H9 (cell line): ENCODE measurements around the gene CAPZA2. TPM values are rescaled to one million over a fixed set of nuclear protein-coding genes. Genes with fewer than 3 reads are reported as not detected.

Experiments used
- DNase-seq: peaks from one replicate; pipeline ENCODE4 v3.0.0-alpha.2; 2017
- H2AFZ ChIP-seq: one replicate; pipeline ENCODE4 v1.6.1; 2013; ENCODE audit warnings: mild to moderate bottlenecking, low read length, control low read depth, moderate library complexity
- H2AK5ac ChIP-seq: 2 replicates; pipeline ENCODE4 v1.6.1; 2013; ENCODE audit warnings: low read length, control low read depth, mixed read lengths; ENCODE audit not compliant: insufficient read length
- H2BK120ac ChIP-seq: one replicate; pipeline ENCODE4 v1.6.1; 2013; ENCODE audit warnings: low read depth, mild to moderate bottlenecking, low read length, control low read depth, inconsistent platforms; ENCODE audit not compliant: poor library complexity, severe bottlenecking
- H2BK12ac ChIP-seq: 2 replicates; pipeline ENCODE4 v1.6.1; 2013; ENCODE audit warnings: low read length, control low read depth, mixed read lengths, low read depth; ENCODE audit not compliant: insufficient read length
- H2BK15ac ChIP-seq: 2 replicates; pipeline ENCODE4 v1.6.1; 2013; ENCODE audit warnings: low read depth, low read length, control low read depth
- H2BK20ac ChIP-seq: one replicate; pipeline ENCODE4 v1.6.1; 2013; ENCODE audit warnings: low read depth, mild to moderate bottlenecking, low read length, control low read depth, inconsistent platforms; ENCODE audit not compliant: poor library complexity, severe bottlenecking
- H2BK5ac ChIP-seq: 2 replicates; pipeline ENCODE4 v1.6.1; 2013; ENCODE audit warnings: low read length, control low read depth, mixed read lengths; ENCODE audit not compliant: insufficient read length
- H3K14ac ChIP-seq: 2 replicates; pipeline ENCODE4 v1.6.1; 2013; ENCODE audit warnings: low read length, control low read depth; ENCODE audit not compliant: insufficient read depth
- H3K18ac ChIP-seq: 2 replicates; pipeline ENCODE4 v1.6.1; 2013; ENCODE audit warnings: low read depth, mild to moderate bottlenecking, mixed read lengths, low read length, control low read depth; ENCODE audit not compliant: insufficient read length
- H3K23ac ChIP-seq: 2 replicates; pipeline ENCODE4 v1.6.1; 2013; ENCODE audit warnings: low read length, control low read depth, mixed read lengths, low read depth; ENCODE audit not compliant: insufficient read length
- H3K23me2 ChIP-seq: 2 replicates; pipeline ENCODE4 v1.6.1; 2013; ENCODE audit warnings: low read depth, mild to moderate bottlenecking, mixed read lengths, low read length, control low read depth; ENCODE audit not compliant: insufficient read length, poor library complexity, severe bottlenecking
- H3K27ac ChIP-seq: 2 replicates; pipeline ENCODE4 v1.5.1; 2013; ENCODE audit warnings: low read length, control low read depth, mixed read lengths, low read depth; ENCODE audit not compliant: insufficient read length
- H3K27me3 ChIP-seq: 2 replicates; pipeline ENCODE4 v1.6.1; 2013; ENCODE audit warnings: low read length, control low read depth, inconsistent platforms; ENCODE audit not compliant: insufficient read depth
- H3K4ac ChIP-seq: 2 replicates; pipeline ENCODE4 v1.6.1; 2013; ENCODE audit warnings: low read depth, mild to moderate bottlenecking, control low read depth, inconsistent platforms, low read length, moderate library complexity
- H3K4me1 ChIP-seq: 2 replicates; pipeline ENCODE4 v1.6.1; 2013; ENCODE audit warnings: low read length, control low read depth, inconsistent platforms; ENCODE audit not compliant: insufficient read depth
- H3K4me2 ChIP-seq: 2 replicates; pipeline ENCODE4 v1.6.1; 2013; ENCODE audit warnings: low read length, control low read depth, mixed read lengths; ENCODE audit not compliant: insufficient read length, insufficient read depth
- H3K56ac ChIP-seq: 2 replicates; pipeline ENCODE4 v1.6.1; 2013; ENCODE audit warnings: low read depth, mild to moderate bottlenecking, mixed read lengths, low read length, control low read depth; ENCODE audit not compliant: insufficient read length
- H3K79me1 ChIP-seq: 2 replicates; pipeline ENCODE4 v1.6.1; 2013; ENCODE audit warnings: low read depth, mild to moderate bottlenecking, moderate library complexity, low read length, control low read depth, inconsistent platforms; ENCODE audit not compliant: insufficient read depth, poor library complexity, severe bottlenecking
- H3K79me2 ChIP-seq: 2 replicates; pipeline ENCODE4 v1.6.1; 2013; ENCODE audit warnings: low read length, control low read depth, inconsistent platforms; ENCODE audit not compliant: insufficient read depth
- H3K9ac ChIP-seq: 2 replicates; pipeline ENCODE4 v1.6.1; 2013; ENCODE audit warnings: low read length, control low read depth, mixed read lengths; ENCODE audit not compliant: insufficient read length; ENCODE audit errors: extremely low read depth
- H3K9me3 ChIP-seq: one replicate; pipeline ENCODE4 v1.6.1; 2013; ENCODE audit warnings: low read depth, low read length, inconsistent platforms; ENCODE audit not compliant: control insufficient read depth
- H3T11ph ChIP-seq: one replicate; pipeline ENCODE4 v1.6.1; 2013; ENCODE audit warnings: mild to moderate bottlenecking, low read length, control low read depth, inconsistent platforms
- H4K20me1 ChIP-seq: one replicate; pipeline ENCODE4 v1.6.1; 2013; ENCODE audit not compliant: control insufficient read depth, insufficient read length, insufficient read depth
- H4K5ac ChIP-seq: 2 replicates; pipeline ENCODE4 v1.6.1; 2013; ENCODE audit warnings: low read depth, mild to moderate bottlenecking, mixed read lengths, low read length, control low read depth; ENCODE audit not compliant: insufficient read length
- H4K8ac ChIP-seq: replicated peaks from 2 replicates; pipeline ENCODE4 v1.6.1; 2013; ENCODE audit warnings: low read length, control low read depth, mixed read lengths, low read depth; ENCODE audit not compliant: insufficient read length
- H4K91ac ChIP-seq: 2 replicates; pipeline ENCODE4 v1.6.1; 2013; ENCODE audit warnings: low read depth, mild to moderate bottlenecking, moderate library complexity, mixed read lengths, low read length, control low read depth; ENCODE audit not compliant: insufficient read length
- H3K27ac Mint-ChIP-seq, 3 experiments: 2 replicates in 2 of 3; 3 replicates in 1 of 3; pipeline ENCODE4 v1.8.0; 2020 to 2021; ENCODE audit warnings: mixed read lengths in 3 of 3, mild to moderate bottlenecking in 1 of 3, moderate library complexity in 1 of 3
- H3K27me3 Mint-ChIP-seq: 2 replicates; pipeline ENCODE4 v1.8.0; 2021; ENCODE audit warnings: low read depth, mild to moderate bottlenecking, moderate library complexity, mixed read lengths
- H3K36me3 Mint-ChIP-seq, 3 experiments: 2 replicates in 2 of 3; 3 replicates in 1 of 3; pipeline ENCODE4 v1.8.0; 2020 to 2021; ENCODE audit warnings: low read depth in 3 of 3, mixed read lengths in 3 of 3; ENCODE audit not compliant: insufficient read depth in 1 of 3
- H3K4me1 Mint-ChIP-seq, 2 experiments: 2 replicates each; pipeline ENCODE4 v1.8.0; 2020; ENCODE audit warnings: mixed read lengths in 2 of 2
- H3K4me3 Mint-ChIP-seq, 2 experiments: 2 replicates in 1 of 2; 3 replicates in 1 of 2; pipeline ENCODE4 v1.8.0; 2020 to 2021; ENCODE audit warnings: mild to moderate bottlenecking in 2 of 2, mixed read lengths in 2 of 2, moderate library complexity in 1 of 2
- H3K9me3 Mint-ChIP-seq, 2 experiments: 2 replicates in 1 of 2; 3 replicates in 1 of 2; pipeline ENCODE4 v1.8.0; 2020; ENCODE audit warnings: mild to moderate bottlenecking in 2 of 2, mixed read lengths in 2 of 2, moderate library complexity in 1 of 2
- CTCF ChIP-seq: fragments of 200-600 bp; sonication (generic); conservative IDR thresholded peaks from 3 replicates; pipeline ENCODE4 v1.8.0; 2021; ENCODE audit warnings: antibody characterized with exemption, mild to moderate bottlenecking
- whole genome bisulfite sequencing: extraction: QIAGEN DNeasy Blood & Tissue Kit; methylation state at CpG from one replicate; pipeline ENCODE4 v1.1.7; 2013; ENCODE audit warnings: missing lambda C conversion rate, low lambda C conversion rate, mixed read lengths; ENCODE audit not compliant: insufficient read length; ENCODE audit errors: extremely low coverage; 5-methylcytosine and 5-hydroxymethylcytosine counted together
- total RNA-seq: library from RNA; stranded (reverse); gene quantifications from 2 replicates; pipeline ENCODE4 v1.2.1, GENCODE V29; 2021

CAPZA2 gene
- total RNA-seq, 1 experiment from 2014 or later, result 131 TPM

- no peak overlapping the region for H3T11ph ChIP-seq
These were observed 87.8 kb downstream of the CAPZA2 start for GRCh38 chr7:116949941-116950801.

More at GRCh38 chr7:116949941-116950801, 87.8 kb downstream of the CAPZA2 start:
- Histone ChIP-seq H2AFZ (no peak overlapping the region), H3K4me2 (no peak overlapping the region), H3K18ac (no peak overlapping the region), H3K14ac (no peak overlapping the region), H2AK5ac (no peak overlapping the region), H3K79me1 (no peaks in the 10 kb centered on the region), H3K23ac (no peak overlapping the region), H3K27me3 (no peaks in the 10 kb centered on the region), H2BK5ac (no peak overlapping the region), H3K23me2 (peaks cover 5% of the 10 kb centered on the region), H4K91ac (no peak overlapping the region), H4K8ac (no peak overlapping the region), H3K4ac (no peak overlapping the region), H3K9ac (no peak overlapping the region), H2BK12ac (no peak overlapping the region), H3K27ac (no peak overlapping the region), H3K9me3 (no peaks in the 10 kb centered on the region), H2BK120ac (no peak overlapping the region), H3K4me1 (no peaks in the 10 kb centered on the region; the same call in 1 of the 2 replicates), H2BK15ac (no peak overlapping the region), H3K79me2 (no peaks in the 10 kb centered on the region), H4K5ac (no peak overlapping the region), H2BK20ac (no peak overlapping the region), H3K56ac (no peak overlapping the region), H4K20me1 (no peaks in the 10 kb centered on the region)
- H3K27ac Mint-ChIP-seq, result no peak overlapping the region
- no peaks in the 10 kb centered on the region; a peak in 3 of 7 replicates for H3K36me3 Mint-ChIP-seq
- TF ChIP-seq CTCF, result no peak
- no peak overlapping the region for H3K4me3 Mint-ChIP-seq
- no peaks in the 10 kb centered on the region; a peak in 1 of 5 replicates for H3K9me3 Mint-ChIP-seq
- WGBS, result no CpG with 5 or more reads among the region's 9 CpGs
- H3K4me1 Mint-ChIP-seq, result peaks cover 18 to 22% of the 10 kb centered on the region in 2 experiments
- no peaks in the 10 kb centered on the region for H3K27me3 Mint-ChIP-seq
- DNase-seq, result no peak
